Tibial artery (tissue), 4 donors: ENCODE measurements around the gene BCAR3.

Experiments used
- DNase-seq, 2 donors: peaks; one replicate each; pipeline ENCODE4 v3.0.0-alpha.2; 2019
- H3K27ac ChIP-seq, 2 donors: fragments of 200-600 bp; sonication (generic) in 1 of 2; 1 replicate in 1 of 2; 2 replicates in 1 of 2; pipeline ENCODE4 v1.5.1; 2018 to 2019; ENCODE audit warnings: mild to moderate bottlenecking in 1 of 2
- H3K27me3 ChIP-seq, 2 donors: fragments of 200-600 bp; sonication (generic) in 1 of 2; one replicate each; pipeline versions ENCODE4 v1.5.1 to v1.6.0; 2016 to 2019
- H3K36me3 ChIP-seq, 3 donors: fragments of 200-600 bp; sonication (generic) in 2 of 3; one replicate each; pipeline ENCODE4 v1.5.1; 2016 to 2019; ENCODE audit warnings: mild to moderate bottlenecking in 2 of 3
- H3K4me1 ChIP-seq, 4 donors: fragments of 200-600 bp; sonication (generic) in 2 of 4; 1 replicate in 3 of 4; 2 replicates in 1 of 4; pipeline ENCODE4 v1.5.1; 2016 to 2019
- H3K4me3 ChIP-seq, 2 donors: fragments of 200-600 bp; sonication (generic) in 1 of 2; 1 replicate in 1 of 2; 2 replicates in 1 of 2; pipeline ENCODE4 v1.5.1; 2018 to 2019; ENCODE audit warnings: mild to moderate bottlenecking in 2 of 2
- H3K9me3 ChIP-seq, 3 donors: fragments of 200-600 bp; sonication (generic) in 1 of 3; one replicate each; pipeline ENCODE4 v1.5.1; 2016 to 2019
- CTCF ChIP-seq, 2 experiments: fragments of 200-600 bp in 1 of 2; fragments of 450-650 bp in 1 of 2; IDR thresholded peaks; one replicate each; pipeline ENCODE4 v1.5.1; 2017 to 2019; ENCODE audit warnings: antibody characterized with exemption in 2 of 2, mild to moderate bottlenecking in 1 of 2, moderate library complexity in 1 of 2
- intact Hi-C: fragments of 100-400 bp; cut with DNase I; formaldehyde crosslinking; loops from one replicate; pipeline ENCODE4 v1.15.0; 2023; ENCODE audit warnings: low total_unique reads

BCAR3 gene

GRCh38 chr1:93574511-93574910, 107.1 kb downstream of the BCAR3 start:
- Histone ChIP-seq H3K36me3 (peaks cover 60 to 98% (median 66%) of the 10 kb centered on the region in 3 donors), H3K27ac (no peak overlapping the region), H3K4me1 (peaks cover 0 to 13% (median under 1%) of the 10 kb centered on the region in 4 donors), H3K9me3 (no peaks in the 10 kb centered on the region), H3K27me3 (no peaks in the 10 kb centered on the region), H3K4me3 (no peak overlapping the region)
- DNase-seq, result no peak
- no peak for TF ChIP-seq CTCF (IDR thresholded peaks at IDR 0.05)
- intact Hi-C loops, result no loop called here

GRCh38 chr1:93573940-93574469, 107.6 kb downstream of the BCAR3 start:
- H3K27me3 ChIP-seq, result no peaks in the 10 kb centered on the region
- peaks cover 0 to 8% (median 0%) of the 10 kb centered on the region in 4 donors for H3K4me1 ChIP-seq
- no peaks in the 10 kb centered on the region for H3K9me3 ChIP-seq
- no peak for TF ChIP-seq CTCF (IDR thresholded peaks at IDR 0.05)
- H3K36me3 ChIP-seq, result peaks cover 65 to 98% (median 65%) of the 10 kb centered on the region in 3 donors
- intact Hi-C loops, result no loop called here
- H3K27ac ChIP-seq, result no peak overlapping the region
- no peak overlapping the region for H3K4me3 ChIP-seq
- no peak for DNase-seq

GRCh38 chr1:93571623-93572310, 109.9 kb downstream of the BCAR3 start:
- Histone ChIP-seq H3K4me3 (no peak overlapping the region), H3K4me1 (no peaks in the 10 kb centered on the region), H3K36me3 (peaks cover 79 to 100% (median 86%) of the 10 kb centered on the region in 3 donors), H3K27me3 (no peaks in the 10 kb centered on the region), H3K27ac (no peak overlapping the region), H3K9me3 (no peaks in the 10 kb centered on the region)
- no peak for DNase-seq
- intact Hi-C loops, result no loop called here
- TF ChIP-seq CTCF (IDR thresholded peaks at IDR 0.05), result no peak

GRCh38 chr1:93569489-93569888, 112.1 kb downstream of the BCAR3 start:
- Histone ChIP-seq H3K36me3 (peaks cover 70 to 99% (median 93%) of the 10 kb centered on the region in 3 donors), H3K9me3 (no peaks in the 10 kb centered on the region), H3K4me1 (peaks cover 0 to 8% (median 0%) of the 10 kb centered on the region in 4 donors), H3K27me3 (no peaks in the 10 kb centered on the region), H3K4me3 (no peak overlapping the region), H3K27ac (no peak overlapping the region)
- intact Hi-C loops, result no loop called here
- TF ChIP-seq CTCF (IDR thresholded peaks at IDR 0.05), result no peak
- DNase-seq, result no peak

- DNase-seq, result no peak
- intact Hi-C loops, result no loop called here
Measured at GRCh38 chr1:93567255-93567918, 114.2 kb downstream of the BCAR3 start.

More at GRCh38 chr1:93567255-93567918, 114.2 kb downstream of the BCAR3 start:
- Histone ChIP-seq H3K4me3 (no peak overlapping the region), H3K27ac (no peak overlapping the region), H3K27me3 (no peaks in the 10 kb centered on the region), H3K36me3 (peaks cover 61 to 93% (median 90%) of the 10 kb centered on the region in 3 donors), H3K9me3 (no peaks in the 10 kb centered on the region), H3K4me1 (peaks cover 0 to 8% (median 0%) of the 10 kb centered on the region in 4 donors)
- TF ChIP-seq CTCF (IDR thresholded peaks at IDR 0.05), result no peak
